Muscle layer of duodenum (tissue), 2 donors: ENCODE measurements around the gene C1QTNF6.

Experiments used
- H3K27ac ChIP-seq: one replicate; pipeline ENCODE4 v1.7.0; 2013; ENCODE audit warnings: mild to moderate bottlenecking, low read length
- H3K27me3 ChIP-seq: one replicate; pipeline ENCODE4 v1.7.0; 2013; ENCODE audit warnings: low read depth, mild to moderate bottlenecking, control low read depth, low read length
- H3K36me3 ChIP-seq, 2 donors: one replicate each; pipeline ENCODE4 v1.7.0; 2013; ENCODE audit warnings: low read length in 2 of 2, control low read depth in 1 of 2, mild to moderate bottlenecking in 1 of 2; ENCODE audit not compliant: insufficient read depth in 2 of 2, control insufficient read depth in 1 of 2
- H3K4me1 ChIP-seq, 2 donors: one replicate each; pipeline ENCODE4 v1.7.0; 2013; ENCODE audit warnings: low read length in 2 of 2, mild to moderate bottlenecking in 2 of 2, control low read depth in 1 of 2, moderate library complexity in 1 of 2; ENCODE audit not compliant: insufficient read depth in 2 of 2, control insufficient read depth in 1 of 2
- H3K4me3 ChIP-seq, 2 donors: one replicate each; pipeline ENCODE4 v1.7.0; 2013; ENCODE audit warnings: low read length in 2 of 2, low read depth in 1 of 2, mild to moderate bottlenecking in 1 of 2
- H3K9me3 ChIP-seq, 2 donors: one replicate each; pipeline ENCODE4 v1.7.0; 2013; ENCODE audit warnings: low read length in 2 of 2, control low read depth in 1 of 2, mild to moderate bottlenecking in 1 of 2; ENCODE audit not compliant: control insufficient read depth in 1 of 2
- donor health status: healthy.

The C1QTNF6 gene

DNA sequence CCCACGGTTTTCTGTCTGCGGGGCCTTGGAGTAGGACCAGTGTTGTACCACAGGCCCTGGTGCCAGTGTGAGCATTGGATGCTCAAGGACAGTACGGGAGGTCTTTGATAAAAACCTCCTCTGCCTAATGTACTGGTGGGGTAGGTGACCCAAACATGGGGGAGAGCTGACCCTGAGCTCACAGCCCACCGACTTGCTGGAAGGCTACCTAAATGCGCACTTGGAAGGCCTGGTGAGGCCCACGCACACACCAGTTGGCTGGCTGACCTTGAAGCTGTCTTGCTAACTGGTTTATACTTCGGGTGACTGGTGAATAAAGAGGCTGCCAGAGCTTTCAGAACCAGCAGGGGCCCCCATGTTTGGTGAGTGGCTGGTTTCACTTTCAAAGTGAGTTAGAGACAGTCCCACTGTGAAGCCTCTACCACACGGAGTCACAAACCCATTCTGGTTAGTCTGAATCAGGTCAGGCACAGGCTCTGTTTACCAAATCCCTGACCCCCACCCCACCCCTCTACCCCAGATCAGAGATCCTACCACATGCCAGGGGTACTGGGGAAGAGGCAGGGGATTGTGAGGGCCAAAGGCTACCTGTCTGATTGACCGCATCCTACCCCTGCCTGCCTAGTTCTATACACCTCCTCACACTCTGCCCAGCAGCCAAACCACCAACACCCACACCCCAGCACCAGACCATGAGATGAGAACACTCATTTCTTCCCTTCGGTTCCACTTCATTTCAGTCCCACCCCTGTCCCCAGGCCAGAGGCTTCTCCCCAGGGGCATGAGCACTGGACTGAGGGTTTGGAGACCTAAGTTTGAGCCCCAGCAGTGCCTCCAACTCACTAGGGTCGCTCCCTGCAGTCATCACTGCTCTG is 25.6 kb downstream of the C1QTNF6 start:
- Histone ChIP-seq H3K4me1 (peaks cover 4 to 8% of the 10 kb centered on the region in 2 donors), H3K36me3 (no peaks in the 10 kb centered on the region), H3K27me3 (no peaks in the 10 kb centered on the region), H3K27ac (no peak overlapping the region), H3K9me3 (no peaks in the 10 kb centered on the region), H3K4me3 (no peak overlapping the region)

DNA sequence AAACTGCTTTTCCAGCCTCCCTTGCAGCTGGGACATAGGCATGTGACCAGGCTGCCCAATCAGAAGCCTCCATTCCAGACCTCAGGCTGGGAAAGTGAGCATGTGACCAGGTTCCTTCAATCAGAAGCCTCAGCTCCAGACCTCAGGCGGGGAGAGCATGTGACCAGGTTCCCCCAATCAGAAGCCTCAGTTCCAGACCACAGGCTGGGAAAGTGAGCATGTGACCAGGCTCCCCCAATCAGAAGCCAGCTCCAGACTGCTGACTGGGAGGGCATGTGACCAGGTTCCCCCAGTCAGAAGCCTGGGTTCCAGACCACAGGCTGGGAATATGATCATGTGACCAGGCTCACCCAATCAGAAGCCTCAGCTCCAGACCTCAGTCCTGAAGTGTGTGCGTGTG is 26.6 kb downstream of the C1QTNF6 start:
- H3K27ac ChIP-seq = no peak overlapping the region
- H3K4me3 ChIP-seq = no peak overlapping the region
- no peaks in the 10 kb centered on the region for H3K27me3 ChIP-seq

DNA sequence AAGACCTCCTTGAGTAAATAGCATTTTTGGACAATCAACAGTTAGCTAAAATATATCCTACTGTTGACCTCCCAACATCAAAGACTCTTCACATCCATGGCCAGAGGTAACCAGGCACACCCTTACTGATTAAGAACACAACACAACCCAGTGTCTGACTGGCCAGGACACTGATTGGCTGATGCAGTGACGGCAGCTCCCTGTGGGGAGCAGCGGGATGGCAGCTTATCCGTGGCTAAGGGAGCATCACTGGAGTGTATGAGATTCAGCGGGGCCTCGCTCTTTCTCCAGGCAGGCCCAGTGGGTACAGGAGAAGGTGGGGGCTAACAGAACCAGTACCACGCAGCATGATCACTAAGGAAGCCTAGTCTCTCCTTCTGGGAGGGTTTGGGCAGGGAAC is 28.0 kb downstream of the C1QTNF6 start:
- Histone ChIP-seq H3K27me3 (no peaks in the 10 kb centered on the region), H3K4me3 (no peak overlapping the region), H3K9me3 (no peaks in the 10 kb centered on the region), H3K36me3 (no peaks in the 10 kb centered on the region), H3K27ac (no peak overlapping the region), H3K4me1 (no peaks in the 10 kb centered on the region)

More for the DNA sequence above, 26.6 kb downstream of the C1QTNF6 start:
- Histone ChIP-seq H3K36me3 (no peaks in the 10 kb centered on the region), H3K4me1 (no peaks in the 10 kb centered on the region), H3K9me3 (no peaks in the 10 kb centered on the region)

DNA sequence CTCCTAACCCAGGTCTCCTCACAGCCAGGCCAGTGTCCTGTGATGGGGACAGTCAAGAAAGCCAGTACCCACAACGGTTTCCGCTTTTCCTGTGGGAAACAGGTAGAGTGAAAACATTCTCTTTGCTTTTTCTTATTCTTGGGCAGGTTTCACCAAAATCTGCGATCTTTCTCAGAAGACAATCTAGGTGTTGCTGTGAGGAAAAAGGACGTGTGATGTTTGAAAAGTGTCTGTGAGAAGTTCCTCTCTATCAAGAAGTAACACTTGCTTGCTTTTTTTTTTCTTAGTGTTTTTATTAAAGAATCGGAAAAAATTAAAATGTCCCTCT is 29.1 kb downstream of the C1QTNF6 start:
- H3K4me3 ChIP-seq = no peak overlapping the region
- no peaks in the 10 kb centered on the region for H3K27me3 ChIP-seq
- H3K4me1 ChIP-seq = no peaks in the 10 kb centered on the region
- H3K9me3 ChIP-seq = no peaks in the 10 kb centered on the region
- no peaks in the 10 kb centered on the region for H3K36me3 ChIP-seq
- no peak overlapping the region for H3K27ac ChIP-seq

DNA sequence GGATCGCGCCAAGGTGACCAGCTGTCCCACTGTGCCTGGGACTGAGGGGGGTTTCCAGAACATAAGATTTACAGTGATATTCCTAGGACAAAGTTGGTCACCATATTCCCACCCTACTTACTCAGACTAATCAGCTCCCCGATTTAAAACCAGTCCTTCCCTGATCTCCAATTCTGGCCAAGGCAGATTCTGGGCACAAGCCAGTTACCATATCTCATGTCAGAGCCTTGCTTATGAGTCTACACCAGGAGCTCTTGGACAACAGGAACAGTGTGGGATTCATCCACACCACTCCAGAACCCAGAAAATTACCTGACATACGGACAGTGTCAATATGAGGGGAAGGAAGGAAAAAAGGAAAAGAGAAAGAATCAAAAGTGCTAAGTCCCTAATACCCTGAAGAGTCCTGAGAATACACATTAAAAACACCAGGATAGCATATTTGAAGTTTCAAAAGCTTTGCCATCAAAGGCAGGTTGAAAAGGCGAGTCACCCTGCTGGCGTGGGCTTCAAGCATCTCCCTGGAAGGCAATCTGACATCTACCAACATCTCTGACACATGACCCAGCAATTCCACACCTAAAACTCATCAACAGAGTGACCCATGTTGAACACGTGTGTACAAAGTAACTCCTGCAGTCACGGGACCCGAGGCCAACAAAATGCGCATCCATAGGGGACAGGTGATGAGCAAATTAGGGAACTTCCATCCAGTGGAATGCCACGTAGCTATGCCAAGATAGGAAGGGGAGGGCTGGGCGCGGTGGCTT is 30.3 kb downstream of the C1QTNF6 start:
- Histone ChIP-seq H3K36me3 (no peaks in the 10 kb centered on the region), H3K9me3 (no peaks in the 10 kb centered on the region), H3K27me3 (no peaks in the 10 kb centered on the region), H3K4me1 (no peaks in the 10 kb centered on the region), H3K4me3 (no peak overlapping the region), H3K27ac (no peak overlapping the region)

DNA sequence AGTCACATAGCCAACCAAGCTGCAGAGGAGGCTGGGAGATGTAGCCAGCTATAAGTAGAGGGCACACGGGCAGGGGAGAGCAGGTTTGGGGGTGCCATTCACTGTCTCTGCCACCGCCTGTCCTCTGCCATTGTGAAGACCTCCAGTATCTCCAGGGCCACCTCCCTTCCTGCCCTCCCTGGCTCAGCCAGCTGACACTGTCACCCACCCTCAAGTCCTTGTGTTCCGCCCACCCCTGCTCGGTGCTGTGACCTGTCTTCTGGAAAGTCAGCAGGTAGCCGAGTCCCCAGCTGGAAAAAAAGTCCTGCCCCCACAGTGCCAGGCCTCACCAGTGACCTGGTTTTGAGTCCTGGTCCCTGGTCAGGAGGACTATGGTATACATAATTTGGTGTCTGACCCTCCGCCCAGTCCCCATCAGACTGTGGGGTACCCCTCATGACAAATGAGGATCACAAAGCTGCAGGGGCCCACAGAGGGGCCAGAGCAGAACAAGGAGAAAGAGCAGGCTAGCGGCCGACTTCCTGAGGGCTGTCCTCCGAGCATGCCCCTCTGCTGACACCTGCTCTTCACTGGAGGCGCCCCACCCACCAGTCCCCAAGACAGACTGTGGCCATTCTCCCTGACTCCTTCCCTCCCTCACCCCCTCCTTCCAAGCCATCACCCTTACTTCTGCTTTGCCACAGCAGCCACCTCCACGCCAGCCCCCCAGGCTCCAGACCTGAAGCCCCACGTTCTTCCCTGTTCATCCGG is 31.2 kb downstream of the C1QTNF6 start:
- no peak overlapping the region for H3K27ac ChIP-seq
- no peaks in the 10 kb centered on the region for H3K4me1 ChIP-seq
- no peak overlapping the region for H3K4me3 ChIP-seq
- H3K9me3 ChIP-seq = peaks cover 0 to under 1% of the 10 kb centered on the region in 2 donors
- no peaks in the 10 kb centered on the region for H3K27me3 ChIP-seq
- H3K36me3 ChIP-seq = no peaks in the 10 kb centered on the region

DNA sequence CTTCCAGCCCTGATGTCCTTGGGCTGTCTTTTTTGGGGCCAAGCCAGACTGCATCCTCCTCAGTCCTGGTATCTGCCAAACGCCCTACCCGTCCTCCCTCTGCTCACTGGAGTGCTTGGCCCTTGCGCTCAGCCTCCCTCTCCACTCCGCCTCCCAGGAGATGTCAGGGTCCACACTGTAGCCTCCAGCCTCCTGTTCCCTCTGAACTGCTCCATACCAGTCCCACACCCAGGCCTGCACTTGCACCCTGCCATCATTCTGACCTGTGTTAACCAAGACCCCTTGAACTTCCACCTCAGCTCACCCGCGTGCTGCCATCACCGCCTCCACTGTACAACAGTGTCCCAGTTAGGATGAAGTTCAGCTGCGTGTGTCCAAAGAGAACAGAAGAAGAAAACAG is 32.1 kb downstream of the C1QTNF6 start:
- Histone ChIP-seq H3K9me3 (peaks cover 0 to 7% of the 10 kb centered on the region in 2 donors), H3K27me3 (no peaks in the 10 kb centered on the region), H3K4me3 (no peak overlapping the region), H3K27ac (no peak overlapping the region), H3K36me3 (no peaks in the 10 kb centered on the region), H3K4me1 (no peaks in the 10 kb centered on the region)

DNA sequence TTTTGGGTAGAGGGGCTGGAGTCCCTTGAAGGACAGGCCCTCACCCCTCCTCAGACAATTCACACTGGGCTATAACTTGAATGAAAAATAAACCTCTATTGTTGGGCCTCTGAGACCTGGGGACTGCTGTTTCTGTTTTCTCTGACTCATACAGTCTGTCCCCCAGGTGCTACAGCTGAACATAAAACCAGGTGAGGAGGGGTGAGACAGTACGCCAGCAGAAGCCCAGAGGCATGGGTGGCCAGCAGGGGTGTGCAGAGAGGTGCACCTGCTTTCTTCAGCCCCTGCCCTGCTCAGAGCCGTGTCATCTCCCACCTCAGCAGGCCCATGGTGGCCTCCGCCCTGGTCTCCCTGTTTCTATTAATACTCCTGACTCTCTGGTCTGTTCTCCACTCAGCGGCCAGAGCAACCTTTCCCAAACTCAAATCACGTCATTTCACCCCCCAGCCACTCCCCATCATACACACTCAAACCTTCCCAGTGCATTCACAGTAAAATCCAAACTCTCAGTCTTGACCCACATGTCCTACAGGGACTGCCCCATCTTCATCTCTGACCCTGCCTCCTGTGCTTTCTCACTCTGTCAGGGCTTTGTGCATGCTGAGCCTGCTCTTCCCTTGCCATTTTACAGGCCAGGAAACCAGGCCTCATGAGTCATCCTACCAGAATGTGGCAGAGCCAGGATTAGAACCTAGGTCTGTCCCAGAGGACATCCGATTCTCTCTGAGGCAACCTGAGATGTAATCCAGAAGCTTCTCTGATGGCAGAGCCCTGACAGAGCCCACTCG is 32.9 kb downstream of the C1QTNF6 start:
- no peak overlapping the region for H3K4me3 ChIP-seq
- H3K36me3 ChIP-seq = no peaks in the 10 kb centered on the region
- no peaks in the 10 kb centered on the region for H3K27me3 ChIP-seq
- no peak overlapping the region for H3K27ac ChIP-seq
- H3K9me3 ChIP-seq = peaks cover 0 to 12% of the 10 kb centered on the region in 2 donors
- H3K4me1 ChIP-seq = no peaks in the 10 kb centered on the region

DNA sequence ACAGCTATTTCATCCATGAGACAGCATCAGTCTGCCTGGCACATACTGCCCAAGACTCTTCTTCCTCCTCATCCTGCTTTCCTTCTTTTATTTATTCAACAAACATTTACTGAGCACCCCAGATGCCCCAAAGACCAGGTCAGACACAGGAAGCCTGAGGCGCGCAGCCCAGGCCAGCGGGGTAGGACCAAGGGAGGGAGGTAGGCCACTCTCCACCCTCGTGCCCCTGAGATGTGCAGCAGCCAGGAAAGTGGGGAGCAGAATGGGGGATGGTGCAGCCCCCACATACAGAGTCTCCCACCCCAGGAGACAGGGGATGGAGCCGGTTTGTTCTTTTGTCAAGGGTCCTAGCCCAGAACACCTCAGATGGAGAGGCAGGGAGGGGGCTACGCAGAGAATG is 34.1 kb downstream of the C1QTNF6 start:
- Histone ChIP-seq H3K4me3 (no peak overlapping the region), H3K36me3 (no peaks in the 10 kb centered on the region), H3K27me3 (no peaks in the 10 kb centered on the region), H3K9me3 (peaks cover 0 to 12% of the 10 kb centered on the region in 2 donors), H3K4me1 (no peaks in the 10 kb centered on the region), H3K27ac (no peak overlapping the region)

DNA sequence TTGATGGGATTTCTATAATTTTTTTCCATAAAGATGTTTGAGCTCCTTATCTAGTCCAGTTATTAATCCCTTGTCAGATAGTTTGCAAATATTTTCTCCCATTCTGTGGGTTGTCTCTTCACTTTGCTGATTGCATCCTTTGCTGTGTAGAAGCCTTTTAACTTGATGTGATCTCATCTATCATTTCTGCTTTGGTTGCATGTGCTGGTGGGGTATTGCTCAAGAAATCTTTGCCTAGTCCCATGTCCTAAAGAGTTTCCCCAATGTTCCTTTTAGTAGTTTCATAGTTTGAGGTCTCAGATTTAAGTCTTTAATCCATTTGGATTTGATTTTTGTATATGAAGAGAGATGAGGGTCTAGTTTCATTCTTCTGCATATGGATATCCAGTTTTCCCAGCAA is 36.6 kb downstream of the C1QTNF6 start:
- no peak overlapping the region for H3K27ac ChIP-seq
- no peaks in the 10 kb centered on the region for H3K36me3 ChIP-seq
- H3K4me3 ChIP-seq = no peak overlapping the region
- H3K4me1 ChIP-seq = no peaks in the 10 kb centered on the region
- no peaks in the 10 kb centered on the region for H3K27me3 ChIP-seq
- H3K9me3 ChIP-seq = peaks cover 0 to 12% of the 10 kb centered on the region in 2 donors
